Transverse colon (tissue), 4 donors: ENCODE data around the gene ROPN1L.
"Not testable (repeated sequence)": the region's sequence is repeated elsewhere in the genome, so short reads cannot be mapped to it uniquely, and the experiment has no call there.

ENCODE experiments used
- EP300 ChIP-seq: sonication (generic); formaldehyde crosslinking; IDR thresholded peaks from one replicate; pipeline ENCODE4 v1.6.1; 2017; ENCODE audit warnings: antibody characterized with exemption, low read depth
- POLR2A ChIP-seq: fragments of 450-650 bp; IDR thresholded peaks from one replicate; pipeline ENCODE4 v1.6.1; 2016; ENCODE audit warnings: antibody characterized with exemption, mild to moderate bottlenecking, moderate library complexity
- POLR2AphosphoS5 ChIP-seq, 3 donors: sonication (generic); formaldehyde crosslinking; IDR thresholded peaks; one replicate each; pipeline ENCODE4 v1.6.1; 2016; ENCODE audit warnings: antibody characterized with exemption in 3 of 3
- TF ChIP-seq, protein P1 (sequence below), 5 experiments: fragments of 200-600 bp in 3 of 5; fragments of 450-650 bp in 2 of 5; sonication (generic) in 3 of 5; IDR thresholded peaks; 1 replicate in 2 of 5; 2 replicates in 3 of 5; pipeline ENCODE4 v1.5.1; 2016 to 2017; ENCODE audit warnings: antibody characterized with exemption in 5 of 5, inconsistent platforms in 3 of 5, mild to moderate bottlenecking in 2 of 5, moderate library complexity in 1 of 5

DNA sequence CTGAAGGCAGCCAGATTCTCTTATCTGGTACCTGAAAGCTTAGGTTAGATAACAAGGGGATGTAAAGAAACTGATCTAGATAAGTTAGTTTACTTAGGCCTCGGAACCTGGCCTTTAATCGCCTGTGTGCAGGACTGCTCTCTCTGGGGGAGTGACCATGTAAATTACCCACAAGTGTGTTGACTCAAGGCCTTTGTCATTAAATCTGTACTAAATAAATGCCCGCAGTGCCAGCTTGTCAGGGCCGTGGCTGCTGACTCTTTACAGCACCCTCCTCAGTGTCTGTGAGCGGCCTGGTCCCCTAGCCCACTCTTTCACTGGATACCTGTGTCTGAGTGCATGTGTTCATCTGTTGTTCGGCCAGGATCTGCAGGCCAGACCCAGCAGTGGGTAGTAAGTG lies 52.8 kb downstream of the ROPN1L start:
- TF ChIP-seq, protein P1, sequence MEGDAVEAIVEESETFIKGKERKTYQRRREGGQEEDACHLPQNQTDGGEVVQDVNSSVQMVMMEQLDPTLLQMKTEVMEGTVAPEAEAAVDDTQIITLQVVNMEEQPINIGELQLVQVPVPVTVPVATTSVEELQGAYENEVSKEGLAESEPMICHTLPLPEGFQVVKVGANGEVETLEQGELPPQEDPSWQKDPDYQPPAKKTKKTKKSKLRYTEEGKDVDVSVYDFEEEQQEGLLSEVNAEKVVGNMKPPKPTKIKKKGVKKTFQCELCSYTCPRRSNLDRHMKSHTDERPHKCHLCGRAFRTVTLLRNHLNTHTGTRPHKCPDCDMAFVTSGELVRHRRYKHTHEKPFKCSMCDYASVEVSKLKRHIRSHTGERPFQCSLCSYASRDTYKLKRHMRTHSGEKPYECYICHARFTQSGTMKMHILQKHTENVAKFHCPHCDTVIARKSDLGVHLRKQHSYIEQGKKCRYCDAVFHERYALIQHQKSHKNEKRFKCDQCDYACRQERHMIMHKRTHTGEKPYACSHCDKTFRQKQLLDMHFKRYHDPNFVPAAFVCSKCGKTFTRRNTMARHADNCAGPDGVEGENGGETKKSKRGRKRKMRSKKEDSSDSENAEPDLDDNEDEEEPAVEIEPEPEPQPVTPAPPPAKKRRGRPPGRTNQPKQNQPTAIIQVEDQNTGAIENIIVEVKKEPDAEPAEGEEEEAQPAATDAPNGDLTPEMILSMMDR (IDR thresholded peaks at IDR 0.05), result not testable (repeated sequence)
- TF ChIP-seq POLR2A; POLR2AphosphoS5 (IDR thresholded peaks at IDR 0.05); EP300: not testable (repeated sequence)
